ENCODE measurements around the gene C5orf58. TPM values are rescaled to one million over a fixed set of nuclear protein-coding genes. Genes with fewer than 3 reads are reported as not detected.
A peak's percentile ranks its signal among the peaks of the same experiment; 100 is the strongest.

Gene C5orf58
- total RNA-seq, 2 donors from 2014 or later: not detected

GRCh38 chr5:170267431-170268152, 34.8 kb downstream of the C5orf58 start:
- DNase-seq (peak; percentile 63 to 72 (median 68)), ATAC-seq (peak; percentile 63)
- Histone ChIP-seq H3K4me1 (peaks cover 6% of the 10 kb centered on the region), H3K36me3 (replicated peaks in 1 of 2; ENCODE audit: insufficient read depth in 1 of 2, low read depth in 2 of 2) (no peaks in the 10 kb centered on the region), H3K27me3 (no peaks in the 10 kb centered on the region), H3K27ac (no peak overlapping the region), H3K4me3 (no peak overlapping the region), H3K9me3 (no peaks in the 10 kb centered on the region)
- intact Hi-C loops (cut with DNase I): loop anchor here (10.0 kb wide), 1 partner anchor 157 kb away; no protein-coding TSS in a partner anchor
- TF ChIP-seq CTCF (IDR thresholded peaks at IDR 0.05) (peak; percentile 53 to 81 (median 71)), POLR2A (IDR thresholded peaks at IDR 0.05) (no peak)
- 14 to 19% methylated on average over 16 of the region's 16 CpGs for WGBS, 2 donors

- DNase-seq (no peak), ATAC-seq (no peak)
- Histone ChIP-seq H3K27ac (no peak overlapping the region), H3K4me3 (no peak overlapping the region), H3K27me3 (no peaks in the 10 kb centered on the region), H3K9me3 (no peaks in the 10 kb centered on the region), H3K36me3 (replicated peaks in 1 of 2; ENCODE audit: insufficient read depth in 1 of 2, low read depth in 2 of 2) (no peaks in the 10 kb centered on the region), H3K4me1 (peaks cover 6% of the 10 kb centered on the region)
- TF ChIP-seq POLR2A (IDR thresholded peaks at IDR 0.05) (no peak), CTCF (IDR thresholded peaks at IDR 0.05) (no peak)
- WGBS, 2 donors: 29 to 38% methylated on average over 14 to 15 of the region's 15 CpGs
- intact Hi-C loops (cut with DNase I): loop anchor here (10.0 kb wide), 1 partner anchor 157 kb away; no protein-coding TSS in a partner anchor
These were observed 35.4 kb downstream of the C5orf58 start for GRCh38 chr5:170268153-170268689.

- intact Hi-C loops (cut with DNase I): loop anchor here (10.0 kb wide), 1 partner anchor 156 kb away; no protein-coding TSS in a partner anchor
These were observed 36.1 kb downstream of the C5orf58 start for GRCh38 chr5:170268884-170269283.

GRCh38 chr5:170269579-170269978, 36.8 kb downstream of the C5orf58 start:
- TF ChIP-seq POLR2A (IDR thresholded peaks at IDR 0.05) (no peak), CTCF (IDR thresholded peaks at IDR 0.05) (no peak)
- Histone ChIP-seq H3K36me3 (replicated peaks in 1 of 2; ENCODE audit: insufficient read depth in 1 of 2, low read depth in 2 of 2) (no peaks in the 10 kb centered on the region), H3K27me3 (no peaks in the 10 kb centered on the region), H3K27ac (peak overlapping the region in 1 of 4 donors; percentile 60), H3K4me1 (peaks cover 6% of the 10 kb centered on the region), H3K9me3 (no peaks in the 10 kb centered on the region), H3K4me3 (no peak overlapping the region)
- intact Hi-C loops (cut with DNase I): loop anchor here (10.0 kb wide), 1 partner anchor 155 kb away; no protein-coding TSS in a partner anchor
- WGBS, 2 donors: 71 to 76% methylated on average over 7 of the region's 7 CpGs
- DNase-seq (peak in 1 of 4 donors; percentile 57), ATAC-seq (no peak)

More at GRCh38 chr5:170268884-170269283, 36.1 kb downstream of the C5orf58 start:
- Histone ChIP-seq H3K9me3 (no peaks in the 10 kb centered on the region), H3K4me1 (peaks cover 6% of the 10 kb centered on the region), H3K27ac (peak overlapping the region in 1 of 4 donors; percentile 60), H3K36me3 (replicated peaks in 1 of 2; ENCODE audit: insufficient read depth in 1 of 2, low read depth in 2 of 2) (no peaks in the 10 kb centered on the region), H3K27me3 (no peaks in the 10 kb centered on the region), H3K4me3 (no peak overlapping the region)
- no peak for TF ChIP-seq CTCF (IDR thresholded peaks at IDR 0.05)
- TF ChIP-seq POLR2A (IDR thresholded peaks at IDR 0.05): no peak
- peak in 1 of 4 donors; percentile 52 for DNase-seq
- no peak for ATAC-seq
- 17 to 21% methylated on average over 3 of the region's 3 CpGs for WGBS, 2 donors
